ENCODE results near the gene ELL. TPM values are rescaled to one million over a fixed set of nuclear protein-coding genes. Genes with fewer than 3 reads are reported as not detected.

ELL gene
- total RNA-seq, 2 experiments from 2014 or later, result 20.3 to 20.9 TPM

DNA sequence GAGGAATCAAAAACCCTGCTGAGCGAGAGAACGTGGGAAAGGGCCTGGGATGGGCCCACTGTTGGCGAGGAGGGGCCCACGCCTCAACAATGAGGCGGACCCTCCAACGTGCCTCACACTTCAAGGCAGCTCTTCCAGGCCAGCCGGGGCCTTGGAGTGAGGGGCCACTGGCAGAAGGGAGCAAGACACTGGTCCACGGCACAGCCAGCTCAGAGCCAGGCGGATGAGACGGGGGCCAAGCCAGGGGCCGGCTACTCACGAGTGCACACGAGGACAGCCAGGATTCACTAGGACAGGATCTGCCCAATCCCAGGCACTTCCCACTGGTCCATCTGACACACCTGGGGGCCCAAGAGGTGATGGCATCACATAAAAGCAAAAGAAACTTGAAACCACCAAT lies 20.5 kb downstream of the ELL start:
- Mint-ChIP-seq H3K36me3 (ENCODE audit: low read depth) (no peaks in the 10 kb centered on the region), H3K27ac (peak overlapping the region; percentile 4), H3K4me3 (no peak overlapping the region), H3K4me1 (peaks cover 88% of the 10 kb centered on the region), H3K27me3 (no peaks in the 10 kb centered on the region), H3K9me3 (no peaks in the 10 kb centered on the region)
- ChIA-PET POLR2A (interaction anchor here (0.6 kb wide), 1 partner anchor 20 kb away, joined by 4 read pairs; no protein-coding TSS in a partner anchor), CTCF (interaction anchor here (1.4 to 1.6 kb wide), 2 partner anchors 11 to 19 kb away, joined by 5 to 7 read pairs; no protein-coding TSS in a partner anchor)
- no peak for DNase-seq

GRCh38 chr19:18500799-18501198 lies 21.1 kb downstream of the ELL start:
- H3K27ac Mint-ChIP-seq, result peak overlapping the region; percentile 22
- no peaks in the 10 kb centered on the region for H3K27me3 Mint-ChIP-seq
- ChIA-PET CTCF (interaction anchor here (0.7 kb wide), 1 partner anchor 19 kb away, joined by 3 read pairs; no protein-coding TSS in a partner anchor), POLR2A (no interaction called here)
- no peak overlapping the region for H3K4me3 Mint-ChIP-seq
- DNase-seq, result no peak
- H3K36me3 Mint-ChIP-seq (ENCODE audit: low read depth), result no peaks in the 10 kb centered on the region
- peaks cover 88% of the 10 kb centered on the region for H3K4me1 Mint-ChIP-seq
- no peaks in the 10 kb centered on the region for H3K9me3 Mint-ChIP-seq

DNA sequence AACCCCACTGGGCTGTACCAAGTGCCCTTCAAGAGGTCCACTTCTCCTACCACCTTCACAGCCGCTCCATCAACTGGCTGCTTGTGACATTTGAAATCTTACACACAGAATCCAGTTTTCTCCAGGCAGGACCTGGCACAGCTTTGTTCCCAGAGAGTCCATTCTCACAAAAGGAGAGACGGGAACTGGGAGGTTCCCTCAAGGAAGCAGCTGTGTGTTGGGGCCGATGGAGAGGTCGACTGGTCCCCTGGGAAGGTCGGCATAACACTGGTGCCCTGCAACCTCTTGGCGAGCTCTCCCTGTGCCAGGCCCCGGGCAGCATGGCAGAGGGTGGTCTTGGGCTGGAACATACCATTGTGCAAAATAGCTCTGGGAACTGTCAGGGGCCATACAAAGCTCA lies 21.5 kb downstream of the ELL start:
- Mint-ChIP-seq H3K4me3 (no peak overlapping the region), H3K27ac (peak overlapping the region; percentile 22)
- CTCF ChIA-PET, result interaction anchor here (0.7 kb wide), 2 partner anchors 19 to 308 kb away, joined by 3 read pairs; no protein-coding TSS in a partner anchor

DNA sequence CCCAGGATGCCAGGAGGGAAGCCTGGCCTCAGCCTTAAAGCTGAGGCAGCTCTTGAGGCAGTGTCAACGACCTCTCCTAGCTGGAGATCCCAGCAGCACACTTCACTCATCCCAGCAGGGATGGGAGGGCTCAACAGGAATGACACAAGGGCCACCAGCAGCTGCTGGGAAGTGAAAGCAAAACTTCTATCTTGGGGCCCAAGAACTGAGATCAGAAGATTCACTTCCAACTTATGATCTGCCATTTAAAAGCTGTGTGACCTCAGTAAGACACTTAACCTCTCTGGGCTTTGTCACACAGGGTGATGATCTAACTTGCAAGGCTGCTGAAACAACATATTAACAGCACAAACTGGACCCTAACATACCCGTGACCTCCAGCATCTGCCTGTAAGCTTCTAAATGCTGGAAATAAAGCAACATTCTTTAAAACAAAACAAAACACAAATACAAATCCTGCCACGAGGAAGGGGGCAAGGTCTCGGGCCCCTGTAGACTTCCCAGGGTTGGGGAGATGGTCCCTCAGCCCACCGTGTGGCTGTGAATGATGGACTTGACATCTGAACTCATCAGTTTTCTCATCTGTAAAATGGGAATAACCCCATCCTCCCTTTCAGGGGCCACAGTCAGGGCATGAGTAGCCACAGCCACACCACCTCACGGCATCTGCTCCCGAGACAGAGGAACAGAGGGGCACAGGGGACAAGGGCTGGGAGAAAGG lies 22.7 kb downstream of the ELL start:
- H3K27me3 Mint-ChIP-seq, result no peaks in the 10 kb centered on the region
- ChIA-PET POLR2A (no interaction called here), CTCF (interaction anchor here (0.6 to 1.2 kb wide), 6 partner anchors 11 to 473 kb away, joined by 3 to 4 read pairs (median 3); no protein-coding TSS in a partner anchor)
- peak overlapping the region; percentile 73 for H3K27ac Mint-ChIP-seq
- H3K36me3 Mint-ChIP-seq (ENCODE audit: low read depth), result no peaks in the 10 kb centered on the region
- no peak for DNase-seq
- H3K4me3 Mint-ChIP-seq, result no peak overlapping the region
- peaks cover 88% of the 10 kb centered on the region for H3K4me1 Mint-ChIP-seq
- no peaks in the 10 kb centered on the region for H3K9me3 Mint-ChIP-seq

More for the DNA sequence above, 21.5 kb downstream of the ELL start:
- POLR2A ChIA-PET, result interaction anchor here (0.6 kb wide), 1 partner anchor 19 kb away, joined by 6 read pairs; no protein-coding TSS in a partner anchor
- H3K27me3 Mint-ChIP-seq, result no peaks in the 10 kb centered on the region
- no peaks in the 10 kb centered on the region for H3K9me3 Mint-ChIP-seq
- H3K4me1 Mint-ChIP-seq, result peaks cover 88% of the 10 kb centered on the region
- DNase-seq, result no peak
- H3K36me3 Mint-ChIP-seq (ENCODE audit: low read depth), result no peaks in the 10 kb centered on the region

DNA sequence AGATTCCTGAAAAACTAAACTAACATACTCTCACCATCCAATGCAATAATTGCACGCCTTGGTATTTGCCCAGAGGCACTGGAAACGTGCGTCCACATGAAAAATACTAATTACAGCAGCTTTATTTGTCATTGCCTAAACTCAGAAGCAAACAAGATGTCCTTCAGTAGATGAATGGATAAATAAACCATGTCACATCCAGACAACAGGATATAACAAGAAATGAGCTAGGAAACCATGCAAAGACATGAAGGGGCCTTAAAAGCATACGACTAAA lies 25.0 kb downstream of the ELL start:
- Mint-ChIP-seq H3K4me3 (no peak overlapping the region), H3K9me3 (no peaks in the 10 kb centered on the region), H3K27ac (no peak overlapping the region), H3K36me3 (ENCODE audit: low read depth) (no peaks in the 10 kb centered on the region), H3K27me3 (no peaks in the 10 kb centered on the region), H3K4me1 (peaks cover 74% of the 10 kb centered on the region)
- ChIA-PET POLR2A (interaction anchor here (0.5 to 1.2 kb wide), 2 partner anchors 9 to 95 kb away, joined by 6 to 7 read pairs; no protein-coding TSS in a partner anchor), CTCF (interaction anchor here (0.9 to 2.5 kb wide), 4 partner anchors 8 to 48 kb away, joined by 3 to 11 read pairs (median 4); no protein-coding TSS in a partner anchor)
- DNase-seq, result no peak

GRCh38 chr19:18496167-18496979 lies 25.5 kb downstream of the ELL start:
- POLR2A ChIA-PET, result interaction anchor here (0.5 to 1.2 kb wide), 3 partner anchors 9 to 96 kb away, joined by 4 to 7 read pairs (median 6); partner anchors contain the start of gene UBA52
- H3K4me3 Mint-ChIP-seq, result peak overlapping the region; percentile 19

DNA sequence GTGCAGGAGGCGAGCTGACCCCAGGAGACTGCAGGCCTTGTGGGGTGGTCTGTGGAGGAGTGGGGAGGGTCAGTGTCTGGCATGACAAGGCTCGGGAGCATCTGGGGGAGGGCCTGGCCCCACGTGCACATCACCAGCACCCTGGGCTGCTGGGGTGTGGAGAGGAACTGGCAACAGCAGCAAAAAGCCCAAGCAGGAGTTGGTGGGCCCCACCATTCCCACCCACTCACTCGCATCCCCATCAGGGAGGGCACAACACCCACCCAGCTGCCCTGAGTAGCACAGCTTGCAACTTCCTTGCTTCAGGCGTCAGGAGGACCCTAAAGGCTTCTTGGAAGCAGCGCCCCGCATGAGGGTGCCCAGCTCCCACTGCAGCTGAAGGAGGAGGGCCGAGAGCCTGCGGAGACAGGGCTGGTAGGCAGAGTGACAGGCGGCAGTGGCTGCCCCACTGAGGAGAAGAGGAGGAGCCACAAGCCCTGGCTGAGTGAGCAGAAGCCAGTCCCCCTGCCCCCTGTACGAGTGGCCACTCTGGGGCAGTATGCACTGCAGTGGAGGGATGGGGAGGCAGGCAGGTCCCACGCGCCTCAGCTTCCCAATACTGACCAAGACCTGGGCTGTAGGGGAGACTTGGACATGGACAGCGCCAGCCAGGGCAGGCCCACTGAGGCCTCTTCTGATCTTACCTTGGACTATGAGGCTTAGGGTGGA lies 26.5 kb downstream of the ELL start:
- ChIA-PET CTCF (interaction anchor here (0.6 to 2.5 kb wide), 11 partner anchors 9 to 352 kb away, joined by 3 to 11 read pairs (median 3); no protein-coding TSS in a partner anchor), POLR2A (interaction anchor here (1.2 kb wide), 1 partner anchor 10 kb away, joined by 7 read pairs; no protein-coding TSS in a partner anchor)
- H3K9me3 Mint-ChIP-seq, result no peaks in the 10 kb centered on the region
- no peak for DNase-seq
- H3K36me3 Mint-ChIP-seq (ENCODE audit: low read depth), result no peaks in the 10 kb centered on the region
- peaks cover 61% of the 10 kb centered on the region for H3K4me1 Mint-ChIP-seq
- H3K27ac Mint-ChIP-seq, result peak overlapping the region; percentile 84
- H3K27me3 Mint-ChIP-seq, result no peaks in the 10 kb centered on the region
- H3K4me3 Mint-ChIP-seq, result peak overlapping the region; percentile 19

More at GRCh38 chr19:18496167-18496979, 25.5 kb downstream of the ELL start:
- Mint-ChIP-seq H3K4me1 (peaks cover 72% of the 10 kb centered on the region), H3K36me3 (ENCODE audit: low read depth) (no peaks in the 10 kb centered on the region), H3K9me3 (no peaks in the 10 kb centered on the region), H3K27me3 (no peaks in the 10 kb centered on the region), H3K27ac (peak overlapping the region; percentile 84)
- CTCF ChIA-PET, result interaction anchor here (0.9 to 2.5 kb wide), 10 partner anchors 9 to 350 kb away, joined by 3 to 11 read pairs (median 4); partner anchors contain the start of gene ELL
- peak; percentile 63 for DNase-seq

- POLR2A ChIA-PET, result no interaction called here
Observed at GRCh38 chr19:18494267-18494607, 27.6 kb downstream of the ELL start.

DNA sequence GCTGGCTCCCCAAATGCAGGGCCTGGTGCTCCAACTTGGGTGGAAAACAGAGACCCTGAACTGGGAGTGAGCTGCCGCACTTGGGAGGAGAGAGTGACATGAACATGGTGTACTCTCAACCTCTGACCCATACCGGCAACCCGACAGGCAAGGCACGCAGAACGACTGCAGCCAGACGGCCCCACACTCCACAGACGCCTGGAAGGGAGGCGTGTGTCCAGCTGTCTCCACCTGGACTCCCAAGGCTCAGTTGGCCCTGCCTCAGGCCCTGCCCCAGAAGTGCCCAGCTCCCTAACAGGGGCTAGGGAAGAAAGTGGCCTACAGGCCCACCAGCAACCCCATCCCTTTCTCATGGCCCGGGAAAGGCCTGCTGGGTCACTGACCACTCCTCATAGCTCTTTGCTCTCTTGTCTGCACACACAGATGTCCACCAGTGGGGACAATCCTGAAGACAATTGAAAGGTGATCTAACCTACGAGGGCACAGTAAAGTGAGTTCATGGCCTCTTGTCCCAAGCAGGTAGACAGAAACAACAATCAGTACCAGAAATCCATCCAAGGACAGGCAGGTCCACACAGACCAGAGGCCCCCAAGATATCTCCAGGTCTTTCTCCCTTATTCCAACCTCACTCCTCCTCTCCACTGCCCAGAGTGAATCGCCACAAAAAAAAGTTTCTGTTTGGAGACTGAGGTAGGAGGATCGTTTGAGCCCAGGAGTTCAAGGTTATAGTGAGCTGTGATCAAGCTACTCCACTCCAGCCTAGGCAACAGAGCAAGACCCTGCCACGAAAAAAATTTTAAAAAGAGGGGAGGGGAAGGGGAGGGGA lies 28.2 kb downstream of the ELL start:
- Mint-ChIP-seq H3K36me3 (ENCODE audit: low read depth) (no peaks in the 10 kb centered on the region), H3K9me3 (no peaks in the 10 kb centered on the region), H3K27ac (peak overlapping the region; percentile 78), H3K4me3 (peak overlapping the region; percentile 14), H3K27me3 (no peaks in the 10 kb centered on the region), H3K4me1 (peaks cover 49% of the 10 kb centered on the region)
- POLR2A ChIA-PET, result no interaction called here
- no peak for DNase-seq
- CTCF ChIA-PET, result interaction anchor here (0.6 to 1.6 kb wide), 5 partner anchors 11 to 26 kb away, joined by 3 to 6 read pairs (median 4); no protein-coding TSS in a partner anchor

More at GRCh38 chr19:18494267-18494607, 27.6 kb downstream of the ELL start:
- Mint-ChIP-seq H3K4me3 (peak overlapping the region; percentile 14), H3K36me3 (ENCODE audit: low read depth) (no peaks in the 10 kb centered on the region), H3K4me1 (peaks cover 51% of the 10 kb centered on the region), H3K27ac (peak overlapping the region; percentile 78), H3K9me3 (no peaks in the 10 kb centered on the region), H3K27me3 (no peaks in the 10 kb centered on the region)
- CTCF ChIA-PET, result interaction anchor here (1.6 kb wide), 1 partner anchor 12 kb away, joined by 6 read pairs; no protein-coding TSS in a partner anchor
- no peak for DNase-seq

DNA sequence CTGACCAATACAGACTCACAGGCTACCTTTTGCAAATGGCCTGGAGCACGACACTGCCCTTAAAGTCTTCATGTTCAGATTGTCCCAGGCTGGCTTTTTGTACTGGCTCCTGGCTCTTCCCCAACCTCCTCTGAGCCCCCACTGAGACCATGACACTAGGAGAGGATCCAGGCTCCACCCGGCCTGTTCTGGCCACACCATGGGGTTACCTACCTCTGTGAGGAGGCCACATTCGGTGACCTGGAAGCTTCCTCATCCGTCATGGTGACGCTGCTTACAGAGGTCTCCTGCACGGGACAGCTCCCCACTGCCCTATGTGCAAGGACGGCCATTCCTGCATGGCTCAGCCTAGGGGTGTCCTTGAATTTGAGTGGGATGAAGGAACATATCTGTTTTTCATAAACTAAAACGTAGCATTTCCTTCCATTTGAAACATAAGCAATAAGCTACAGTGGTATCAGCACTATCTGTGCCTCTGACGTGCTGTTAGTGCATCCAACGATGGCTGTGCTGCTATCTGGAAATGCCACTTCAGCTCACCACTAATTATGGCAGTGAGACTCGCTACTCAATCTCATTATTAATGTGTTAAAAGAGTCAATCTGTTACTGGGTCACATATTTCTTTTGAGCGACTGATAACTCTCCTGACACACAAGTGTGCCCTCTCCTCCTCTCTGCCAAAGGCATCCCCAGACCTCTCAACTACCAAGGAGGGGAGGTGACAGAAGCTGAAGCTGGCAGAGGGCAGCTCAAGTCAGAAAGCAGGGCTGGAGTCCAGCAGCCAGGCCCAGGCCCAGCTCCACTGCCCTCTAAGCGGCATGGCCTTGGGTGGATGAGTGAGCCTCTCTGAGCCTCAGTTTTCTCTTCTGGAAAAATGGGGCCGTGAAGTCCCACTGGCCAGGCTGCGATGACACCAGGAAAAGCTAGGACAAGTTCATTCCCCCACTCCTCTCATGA lies 29.6 kb downstream of the ELL start:
- H3K27ac Mint-ChIP-seq, result no peak overlapping the region
- ChIA-PET CTCF (interaction anchor here (1.0 to 1.5 kb wide), 4 partner anchors 10 to 28 kb away, joined by 3 to 5 read pairs (median 4); no protein-coding TSS in a partner anchor), POLR2A (no interaction called here)
- H3K9me3 Mint-ChIP-seq, result no peaks in the 10 kb centered on the region
- H3K4me1 Mint-ChIP-seq, result peaks cover 45% of the 10 kb centered on the region
- no peak overlapping the region for H3K4me3 Mint-ChIP-seq
- H3K27me3 Mint-ChIP-seq, result no peaks in the 10 kb centered on the region
- H3K36me3 Mint-ChIP-seq (ENCODE audit: low read depth), result no peaks in the 10 kb centered on the region
- no peak for DNase-seq

GRCh38 chr19:18490728-18491127 lies 31.1 kb downstream of the ELL start:
- no peaks in the 10 kb centered on the region for H3K36me3 Mint-ChIP-seq (ENCODE audit: low read depth)
- no peak overlapping the region for H3K4me3 Mint-ChIP-seq
- no peaks in the 10 kb centered on the region for H3K9me3 Mint-ChIP-seq
- no peak for DNase-seq
- H3K27ac Mint-ChIP-seq, result no peak overlapping the region
- H3K27me3 Mint-ChIP-seq, result no peaks in the 10 kb centered on the region
- POLR2A ChIA-PET, result no interaction called here
- H3K4me1 Mint-ChIP-seq, result peaks cover 37% of the 10 kb centered on the region
- CTCF ChIA-PET, result interaction anchor here (0.8 to 2.4 kb wide), 3 partner anchors 21 to 40 kb away, joined by 3 to 8 read pairs (median 3); no protein-coding TSS in a partner anchor
